GM19467 (cell line): Measurements from ENCODE around the gene ADCY1.

ENCODE experiments used
- ATAC-seq: cut with Tn5 transposase; IDR thresholded peaks from one replicate; pipeline ENCODE4 v1.9.1; 2021; ENCODE audit warnings: mild to moderate bottlenecking, moderate library complexity; ENCODE audit not compliant: unreplicated experiment

ADCY1 gene

DNA sequence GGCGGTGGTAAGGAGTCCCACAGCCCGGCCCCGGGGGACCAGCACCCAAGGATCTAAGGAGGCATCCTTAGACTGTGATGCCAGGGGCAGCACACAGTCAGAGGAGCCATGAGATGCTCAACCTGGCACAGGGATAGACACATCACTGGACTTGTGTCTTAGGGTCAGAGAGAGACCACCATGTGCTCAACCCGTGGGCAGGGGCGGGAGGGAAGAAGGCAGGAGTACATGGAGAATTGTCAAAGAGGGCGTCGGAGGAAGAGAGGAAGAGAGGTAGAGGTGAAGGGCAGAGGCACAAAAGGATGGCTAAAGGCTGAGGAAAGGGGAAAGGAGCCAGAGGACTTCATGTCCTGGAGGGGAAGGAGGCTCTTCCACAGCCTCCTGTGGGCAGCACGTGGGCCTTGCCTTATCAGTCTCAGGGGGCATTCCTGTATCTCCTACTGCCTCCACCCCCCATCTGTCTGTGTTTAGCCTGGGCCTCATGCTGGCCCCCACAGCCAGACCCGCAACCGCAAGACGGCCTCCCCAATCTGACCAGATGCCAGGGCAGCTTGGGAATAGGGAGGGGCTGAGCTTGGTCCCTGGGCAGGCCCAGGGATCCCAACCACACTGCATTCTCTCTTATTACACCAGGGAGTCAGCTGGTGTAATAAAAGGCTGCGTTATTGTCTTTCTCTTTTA lies 2.2 kb downstream of the ADCY1 start:
- ATAC-seq: no peak

GRCh38 chr7:45578022-45578421 lies 3.9 kb downstream of the ADCY1 start:
- ATAC-seq: no peak

DNA sequence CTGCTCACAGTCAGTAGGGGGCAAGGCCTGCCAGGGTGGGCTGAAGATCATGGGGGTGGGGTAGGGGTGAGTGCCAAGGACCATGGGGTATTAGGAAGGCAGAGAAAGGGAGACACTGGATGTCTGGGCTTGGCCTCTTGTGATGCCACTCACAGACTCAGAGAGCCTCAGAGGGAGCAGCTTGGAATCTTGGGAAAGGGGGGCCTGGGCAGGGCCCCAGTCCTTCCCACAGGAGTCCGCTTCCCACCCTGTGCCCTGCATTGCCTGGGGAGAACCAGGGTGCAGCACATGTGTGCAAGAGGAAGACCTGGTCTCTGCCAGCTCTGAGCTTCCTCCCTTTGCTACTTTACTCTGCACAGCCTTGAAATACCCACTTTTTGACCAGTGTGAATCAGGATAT lies 4.3 kb downstream of the ADCY1 start:
- ATAC-seq: no peak

GRCh38 chr7:45579391-45579801 lies 5.2 kb downstream of the ADCY1 start:
- ATAC-seq: no peak

- ATAC-seq: no peak
These were observed 6.1 kb downstream of the ADCY1 start for GRCh38 chr7:45580053-45580872.

DNA sequence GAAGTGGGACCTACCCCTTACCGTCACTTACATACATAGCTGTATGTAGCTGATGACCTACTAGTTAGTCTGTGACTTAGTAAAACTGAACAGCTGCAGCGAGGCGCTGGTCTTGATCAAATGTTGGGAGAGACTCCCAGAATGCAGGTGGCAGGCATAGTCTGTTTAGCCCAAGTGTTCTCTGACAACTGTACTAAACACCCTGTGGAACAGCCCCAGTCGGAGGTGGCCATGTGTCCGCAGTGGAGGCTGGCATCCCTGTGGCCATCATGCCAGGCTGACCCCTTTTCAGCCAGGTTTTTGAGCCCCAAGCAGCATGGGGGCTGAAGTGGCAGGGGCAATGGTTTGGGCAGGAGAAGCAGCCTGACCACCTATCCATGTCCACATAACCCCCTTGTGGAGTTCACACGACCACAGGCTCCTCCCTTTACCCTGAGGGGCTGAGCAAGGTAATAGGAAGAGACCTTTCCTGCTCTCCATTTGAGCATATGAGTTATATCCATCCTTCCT lies 7.2 kb downstream of the ADCY1 start:
- no peak for ATAC-seq

GRCh38 chr7:45582136-45582749 lies 8.1 kb downstream of the ADCY1 start:
- ATAC-seq: no peak

GRCh38 chr7:45582868-45583277 lies 8.7 kb downstream of the ADCY1 start:
- no peak for ATAC-seq

DNA sequence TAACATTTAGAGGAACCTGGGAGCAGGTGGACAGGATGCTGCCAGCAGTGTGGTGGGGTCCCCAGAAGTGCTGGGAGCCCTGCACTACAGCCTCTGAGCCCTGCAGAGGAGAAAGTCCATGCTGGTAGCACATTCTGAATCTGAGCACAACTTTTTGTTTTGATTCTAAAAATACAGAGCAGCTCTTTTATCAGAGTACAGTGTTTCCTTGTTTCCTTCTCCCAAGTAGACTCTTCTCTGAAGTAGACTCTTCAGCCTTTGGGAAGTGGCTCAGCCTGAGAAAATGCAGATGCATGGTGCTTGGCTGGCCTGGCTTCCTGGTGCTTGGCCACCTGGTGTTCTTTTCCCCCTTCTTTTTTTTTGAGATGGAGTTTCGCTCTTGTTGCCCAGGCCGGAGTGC lies 9.1 kb downstream of the ADCY1 start:
- ATAC-seq: no peak

DNA sequence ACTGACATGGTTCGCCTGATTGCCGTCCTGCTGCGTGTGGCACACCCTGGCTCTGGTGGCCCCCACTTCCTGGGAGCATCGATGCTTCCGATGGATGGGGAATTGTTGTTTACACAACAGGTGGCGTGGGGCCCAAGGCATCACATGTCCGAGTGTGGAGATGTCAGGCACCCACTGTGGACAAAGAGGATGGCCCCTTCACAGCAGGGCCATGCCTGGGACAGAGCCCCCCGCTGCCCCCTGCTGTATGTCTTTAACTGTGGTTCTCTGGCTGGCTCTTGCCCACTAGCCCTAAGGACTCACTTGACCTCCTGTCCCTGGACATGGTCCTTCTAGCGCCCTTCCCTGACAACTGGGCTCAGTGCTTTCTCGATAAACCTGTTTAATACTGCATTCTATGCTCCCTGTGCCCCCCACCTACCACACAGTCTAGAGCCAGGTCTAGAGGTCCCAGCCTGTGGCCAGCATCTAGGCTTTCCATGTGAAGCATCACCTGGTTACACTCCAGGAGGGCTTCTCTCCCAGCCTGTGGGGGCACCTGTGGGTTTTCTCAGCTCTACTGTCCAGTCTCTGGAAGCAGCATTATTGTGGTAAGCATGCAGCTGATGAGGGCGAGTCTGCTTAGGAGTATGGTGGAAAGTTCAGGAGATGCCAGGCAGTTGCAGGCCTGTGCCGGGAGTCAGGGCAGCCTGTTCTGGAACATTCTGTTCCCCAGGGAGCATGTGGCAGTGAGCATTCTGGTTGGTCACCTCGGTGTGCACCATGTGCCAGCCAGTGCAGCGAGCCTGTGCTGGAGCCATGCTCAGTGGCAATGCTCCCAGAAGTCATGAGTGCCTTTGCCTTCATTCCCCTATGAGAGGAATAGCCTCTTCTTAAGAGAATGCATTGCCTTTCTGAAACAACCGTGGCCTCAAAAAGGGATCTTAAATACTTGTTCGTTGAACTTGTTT lies 10.4 kb downstream of the ADCY1 start:
- ATAC-seq: no peak

GRCh38 chr7:45585628-45586027 lies 11.5 kb downstream of the ADCY1 start:
- no peak for ATAC-seq

- no peak for ATAC-seq
These were observed 12.7 kb downstream of the ADCY1 start for GRCh38 chr7:45586542-45587520.

GRCh38 chr7:45588466-45588865 lies 14.3 kb downstream of the ADCY1 start:
- no peak for ATAC-seq

- no peak for ATAC-seq
These were observed 14.9 kb downstream of the ADCY1 start for GRCh38 chr7:45589061-45589460.

- no peak for ATAC-seq
These were observed 15.9 kb downstream of the ADCY1 start for GRCh38 chr7:45589915-45590678.

DNA sequence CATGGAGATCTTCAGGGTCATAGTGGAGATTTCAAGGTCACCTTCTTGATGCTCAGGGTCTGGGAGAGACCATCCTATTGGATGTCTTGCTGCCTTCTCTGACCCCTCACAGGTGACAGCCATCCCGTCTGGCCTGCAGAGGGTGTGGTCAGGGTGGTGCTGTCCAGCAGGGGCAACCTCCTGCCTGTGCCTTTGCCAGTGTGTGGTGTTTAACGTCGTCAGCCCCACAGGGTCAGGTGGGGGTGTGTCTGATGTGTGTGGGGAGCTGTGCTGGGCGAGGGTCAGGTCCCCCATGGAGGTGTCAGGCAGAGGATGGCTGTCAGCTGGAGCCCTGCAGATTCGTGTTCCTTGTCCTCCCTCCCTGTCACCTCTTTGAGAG lies 16.5 kb downstream of the ADCY1 start:
- no peak for ATAC-seq

DNA sequence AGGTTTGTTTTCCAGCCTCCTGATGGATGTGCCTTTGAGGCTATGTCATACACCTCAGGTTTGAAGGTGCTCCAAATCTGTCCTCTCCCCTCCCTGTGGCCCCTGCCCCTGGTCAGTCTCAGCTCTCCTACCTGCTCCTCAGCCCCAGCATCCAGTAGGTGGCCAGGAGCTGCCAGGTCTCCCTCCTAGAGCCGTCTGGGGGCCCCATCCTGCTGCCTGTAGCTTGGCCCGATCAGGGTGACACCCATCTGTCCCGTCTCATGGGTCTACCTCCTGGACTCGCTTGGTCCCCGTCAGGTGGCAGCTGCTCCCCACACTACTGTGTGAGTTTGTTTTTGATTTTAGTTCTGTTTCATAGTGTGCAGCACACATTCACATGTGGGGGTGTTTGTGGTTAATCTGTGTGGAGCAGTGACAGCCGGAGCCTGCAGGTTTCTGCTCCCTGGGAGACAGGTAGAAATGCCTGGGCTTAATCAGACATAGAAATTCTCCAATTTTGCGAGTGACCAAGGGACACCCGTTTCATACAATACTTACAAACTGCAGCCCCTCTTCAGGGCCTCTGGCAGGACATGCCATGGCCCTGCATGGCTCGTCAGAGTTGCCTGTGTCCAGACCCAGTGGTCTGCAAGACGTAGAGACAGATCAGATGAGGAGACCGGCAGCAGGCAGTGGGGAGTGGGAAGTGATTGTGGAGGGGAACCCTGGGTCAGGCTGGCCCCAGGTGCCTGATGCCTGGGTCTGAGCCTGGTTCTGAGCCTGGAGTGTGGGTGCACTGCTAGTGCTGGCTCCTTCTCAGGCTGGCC lies 17.1 kb downstream of the ADCY1 start:
- ATAC-seq: no peak
